Fibroblast of peridontal ligament (primary cell): ENCODE data around the gene POLR2F.

Experiments used
- DNase-seq: peaks from one replicate; pipeline ENCODE4 v3.0.0-alpha.2; 2010; ENCODE audit errors: extremely low read depth

POLR2F gene

DNA sequence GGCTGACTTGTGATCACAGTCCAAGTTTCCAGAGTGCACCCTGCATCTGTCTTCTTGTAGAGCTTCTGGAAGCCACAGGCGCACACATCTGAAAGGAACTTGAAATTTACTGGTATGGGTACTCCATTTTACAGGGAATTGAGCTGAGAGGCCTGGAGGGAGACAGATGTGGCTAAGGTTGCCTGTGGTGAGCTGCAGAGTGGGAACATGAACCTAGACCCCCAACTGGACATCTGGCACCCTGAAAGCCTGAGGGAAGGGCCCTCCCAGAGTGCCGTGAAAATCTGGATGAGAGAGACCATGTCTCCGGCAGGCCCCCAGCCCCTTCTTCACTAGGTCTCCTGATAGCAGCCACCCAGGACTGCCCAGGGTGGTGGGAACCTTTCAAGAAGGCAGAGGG is 53.4 kb downstream of the POLR2F start:
- DNase-seq = no peak

DNA sequence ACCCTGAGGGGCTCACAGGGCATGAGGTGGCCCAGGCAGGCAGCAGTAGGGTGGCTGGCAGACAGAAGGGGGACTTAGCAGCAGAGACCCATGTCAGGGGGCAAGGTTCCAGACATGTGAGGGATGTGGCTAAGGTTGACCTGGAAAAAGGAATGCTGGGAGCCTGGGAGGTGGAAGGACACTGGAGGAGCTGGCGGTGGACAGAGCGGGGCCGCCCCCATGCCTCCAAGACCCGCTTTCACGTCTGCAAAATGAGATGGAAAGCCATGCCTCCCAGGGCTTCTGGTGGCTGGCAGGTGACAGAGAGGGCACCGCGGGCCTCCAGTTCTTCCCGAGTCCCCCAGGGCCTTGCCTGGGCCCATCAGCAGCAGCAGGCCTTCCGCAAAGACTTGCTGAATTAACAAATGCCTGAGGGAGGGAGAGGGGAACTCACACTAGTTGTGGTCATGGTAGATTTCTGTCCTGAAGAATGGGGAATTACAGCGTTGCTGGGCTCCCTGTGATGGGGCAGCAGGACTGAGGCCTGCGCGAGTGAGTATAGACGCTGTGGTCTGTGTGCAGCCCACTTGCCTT is 53.9 kb downstream of the POLR2F start:
- DNase-seq = no peak

DNA sequence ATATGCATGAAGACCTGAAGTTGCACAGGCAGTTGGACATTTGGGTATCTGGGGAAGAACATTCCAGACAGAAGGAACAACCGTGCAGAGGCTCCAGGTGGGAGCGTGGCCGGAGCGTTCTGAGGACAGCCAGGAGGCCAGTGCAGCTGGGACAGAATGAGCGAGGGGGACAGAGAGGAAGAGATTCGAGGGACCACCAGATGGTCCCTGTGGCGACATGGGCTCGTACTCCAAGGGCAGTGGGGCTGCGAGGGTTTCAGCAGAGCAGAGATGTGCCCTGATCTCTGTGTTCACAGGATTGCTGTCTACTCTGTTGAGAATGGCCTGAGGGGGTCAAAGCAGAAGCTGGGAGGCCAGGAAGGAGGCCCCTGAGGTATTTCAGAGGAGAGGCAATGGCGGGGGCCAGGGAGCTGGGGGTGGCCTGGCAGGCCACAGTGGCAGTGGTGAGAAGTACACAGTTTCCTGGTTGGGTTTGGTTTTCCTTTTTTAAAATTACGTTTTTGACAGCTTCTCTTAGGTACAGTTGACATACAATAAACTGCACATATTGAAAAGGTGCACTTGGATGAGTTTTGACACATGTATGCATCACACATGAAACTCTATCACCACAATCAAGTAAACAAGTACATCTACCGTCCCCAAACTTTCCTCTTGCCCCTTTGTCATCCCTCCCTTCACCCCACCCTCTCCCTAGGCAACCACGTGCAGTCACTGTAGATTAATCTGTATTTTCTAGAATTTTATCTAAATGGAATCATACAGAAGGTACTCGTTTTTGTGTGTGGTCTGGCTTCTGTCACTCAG is 55.7 kb downstream of the POLR2F start:
- DNase-seq = no peak

DNA sequence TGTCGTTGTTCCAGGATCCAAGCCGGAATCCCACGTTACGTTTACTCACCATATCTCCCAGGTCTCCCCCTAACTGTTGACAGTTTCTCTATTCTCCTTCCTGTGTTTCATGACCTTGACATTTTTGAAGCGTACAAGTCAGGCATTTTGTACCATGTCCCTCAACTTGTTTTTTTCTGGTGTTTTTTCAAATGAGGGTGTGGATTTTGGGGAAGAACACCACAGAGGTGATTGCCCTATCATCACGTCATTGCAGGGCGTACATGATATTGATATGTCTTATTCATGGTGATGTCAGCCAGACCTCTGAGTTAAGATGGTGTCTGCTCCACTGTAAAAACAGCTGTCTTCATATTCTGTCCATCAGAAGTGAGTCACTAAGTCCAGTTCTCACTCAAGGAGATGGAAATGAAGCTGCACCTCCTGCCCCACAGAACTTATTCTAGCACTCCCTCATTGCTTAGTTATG is 59.1 kb downstream of the POLR2F start:
- peak; percentile 59 for DNase-seq

DNA sequence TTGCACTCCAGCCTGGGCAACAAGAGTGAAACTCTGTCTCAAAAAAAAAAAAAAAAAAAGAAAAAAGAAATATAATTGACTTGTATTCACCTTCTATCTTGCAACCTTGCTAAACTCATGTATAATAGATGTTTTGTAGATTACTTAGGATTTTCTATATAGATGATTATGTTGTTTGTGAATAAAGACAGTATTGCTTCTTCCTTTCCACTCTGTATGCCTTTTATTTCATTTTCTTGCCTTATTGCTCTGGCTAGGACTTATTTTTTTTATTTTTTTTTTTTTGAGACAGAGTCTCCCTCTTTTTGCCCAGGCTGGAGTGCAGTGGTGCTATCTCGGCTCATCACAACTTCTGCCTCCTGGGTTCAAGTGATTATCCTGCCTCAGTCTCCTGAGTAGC is 60.6 kb downstream of the POLR2F start:
- no peak for DNase-seq

DNA sequence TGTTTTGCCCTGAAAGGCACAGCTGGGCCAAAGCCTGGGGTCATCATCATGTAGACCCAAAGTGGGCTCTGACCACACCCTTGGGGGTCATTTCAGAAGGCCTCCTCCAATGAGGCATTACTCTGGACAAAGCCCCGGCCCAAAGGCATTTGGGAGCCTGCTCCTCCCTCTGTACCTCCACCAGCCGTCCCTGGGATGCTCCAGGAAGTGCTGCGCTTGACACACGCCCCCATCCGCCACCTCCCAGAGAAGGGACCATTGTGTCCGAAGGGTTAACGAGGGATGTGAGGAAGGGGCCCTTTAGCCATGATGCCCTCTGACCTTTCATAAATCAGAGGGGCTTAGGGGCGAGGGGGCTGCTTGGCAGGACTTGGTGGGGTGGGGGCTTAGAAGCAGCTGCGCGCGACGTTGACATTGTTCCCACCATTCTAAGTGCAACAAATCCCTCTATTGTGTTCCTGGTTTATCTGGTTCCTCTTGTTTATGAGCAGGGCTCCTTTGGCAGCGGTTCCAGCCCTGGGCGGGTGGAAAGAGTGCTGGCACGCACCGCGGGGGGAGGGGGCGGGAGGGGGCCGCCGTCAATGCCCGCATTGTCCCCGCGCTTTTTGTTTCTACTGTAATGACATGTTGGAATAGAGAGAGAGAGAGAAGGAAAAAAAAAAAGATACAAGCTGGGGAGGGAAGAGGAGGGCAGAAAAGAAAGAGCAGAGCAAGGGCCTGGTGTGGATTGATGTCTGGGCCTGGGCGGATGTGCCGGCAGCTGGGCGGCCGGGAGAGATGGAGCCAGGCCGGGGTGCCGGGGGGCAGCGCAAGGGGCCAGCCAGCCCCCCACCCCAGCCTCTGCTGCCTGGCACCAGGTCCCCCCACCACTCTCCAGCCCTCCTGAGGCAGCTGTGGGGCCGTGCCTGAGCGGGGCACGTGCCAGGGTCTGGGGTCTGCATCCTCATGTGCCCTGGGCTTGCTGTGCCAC is 63.0 kb downstream of the POLR2F start:
- DNase-seq = peak; percentile 57

DNA sequence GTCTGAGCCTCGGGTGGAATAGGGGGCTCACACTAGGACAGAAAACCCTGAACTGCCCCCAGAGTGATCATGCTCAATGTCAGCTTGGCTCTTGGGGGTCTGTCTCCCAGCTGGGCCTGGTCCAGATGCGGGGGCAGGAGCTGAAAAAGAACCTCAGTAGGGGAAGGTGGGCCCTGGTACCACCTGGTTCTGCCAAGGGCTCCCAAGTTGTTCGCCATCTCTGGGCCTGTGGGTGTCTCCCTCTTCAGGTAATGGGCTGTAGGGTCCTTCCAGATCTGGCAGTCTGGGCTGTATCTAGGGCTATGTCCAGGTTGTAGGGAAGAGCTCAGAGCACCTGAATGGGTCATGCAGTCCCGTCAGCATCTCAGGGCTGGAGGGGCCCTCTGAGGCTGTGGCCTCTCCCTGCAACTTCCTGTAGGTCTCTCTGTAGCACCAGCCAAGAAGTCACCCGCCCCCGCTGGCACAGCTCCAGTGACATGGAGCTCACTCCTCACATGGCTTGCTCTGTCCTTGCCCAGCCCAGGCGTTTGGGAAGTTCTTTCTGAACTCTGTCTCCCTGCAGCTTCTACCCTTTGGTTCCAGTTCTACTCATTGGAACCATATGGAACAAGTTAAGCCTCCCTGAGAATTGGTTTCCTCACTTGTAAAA is 63.9 kb downstream of the POLR2F start:
- DNase-seq = peak; percentile 70

DNA sequence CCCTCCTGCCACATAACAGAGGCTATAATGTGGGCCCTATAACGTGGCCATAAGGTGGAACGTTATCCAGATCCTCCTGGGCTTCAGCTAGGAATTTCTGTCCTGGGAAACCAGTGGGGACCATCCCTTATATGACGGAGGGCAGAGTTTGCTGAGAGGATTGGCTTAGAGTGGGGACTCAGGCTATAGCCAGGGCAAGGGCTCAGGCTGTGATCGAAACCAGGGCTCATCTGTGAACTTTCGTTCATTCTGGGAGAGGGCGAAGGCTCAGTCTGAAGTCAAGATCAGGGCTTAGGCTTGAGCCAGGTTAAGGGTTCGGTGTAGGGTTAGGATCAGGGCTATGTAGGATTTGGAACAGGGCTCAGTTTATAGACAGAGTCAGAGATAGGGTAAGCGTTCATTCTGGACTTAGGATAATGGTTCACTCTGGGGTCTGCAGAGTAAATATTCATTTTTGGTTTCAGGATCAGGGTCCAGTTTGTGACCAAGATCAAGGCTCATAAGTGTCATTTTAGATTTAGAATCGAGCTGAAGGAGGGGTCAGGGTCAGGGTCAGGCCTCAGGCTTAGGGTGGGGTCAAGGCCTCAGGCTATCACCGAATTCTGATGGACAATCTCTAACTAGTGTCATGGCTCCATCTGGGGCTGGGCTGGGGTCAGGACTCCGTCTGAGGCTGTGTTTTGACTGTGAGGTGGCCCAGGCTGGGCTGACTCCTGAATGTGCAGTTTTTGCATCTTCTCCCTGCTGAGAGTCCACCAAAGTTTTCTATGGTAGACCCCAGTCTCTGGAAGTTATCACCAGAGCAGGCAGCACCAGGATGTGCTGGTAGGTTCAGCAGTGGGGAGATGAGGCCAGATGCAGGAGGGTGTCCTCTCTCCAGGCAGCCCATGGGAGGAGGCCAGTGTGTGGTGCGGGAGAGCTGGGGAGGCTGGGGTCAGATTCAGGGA is 64.7 kb downstream of the POLR2F start:
- no peak for DNase-seq
